GM21737 (cell line): ENCODE results near the gene IL1RAP.

Experiments used
- ATAC-seq: cut with Tn5 transposase; IDR thresholded peaks from one replicate; pipeline ENCODE4 v1.9.1; 2021; ENCODE audit warnings: mild to moderate bottlenecking, moderate library complexity; ENCODE audit not compliant: unreplicated experiment

The IL1RAP gene

GRCh38 chr3:190568036-190568435 is 54.2 kb downstream of the IL1RAP start:
- ATAC-seq: no peak

DNA sequence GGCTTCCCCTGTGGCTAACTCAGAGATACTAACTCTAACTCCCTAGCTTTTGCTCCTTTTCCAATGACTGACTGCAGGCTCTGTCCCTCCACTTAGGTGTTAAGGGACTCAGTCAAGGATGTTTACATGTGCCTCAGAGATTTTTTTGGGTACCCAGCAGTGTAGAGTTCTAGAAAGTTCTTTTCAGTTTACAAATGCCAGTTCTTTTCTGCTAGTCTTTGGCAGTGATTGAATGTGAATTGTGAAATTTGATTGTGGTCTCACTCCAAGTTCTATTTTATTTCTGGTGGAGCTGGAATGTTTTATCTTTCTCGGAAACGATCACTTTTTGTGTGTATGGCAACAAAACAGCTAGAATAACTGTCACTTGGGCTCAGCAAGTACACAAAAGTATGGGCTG is 60.6 kb downstream of the IL1RAP start:
- ATAC-seq: no peak

DNA sequence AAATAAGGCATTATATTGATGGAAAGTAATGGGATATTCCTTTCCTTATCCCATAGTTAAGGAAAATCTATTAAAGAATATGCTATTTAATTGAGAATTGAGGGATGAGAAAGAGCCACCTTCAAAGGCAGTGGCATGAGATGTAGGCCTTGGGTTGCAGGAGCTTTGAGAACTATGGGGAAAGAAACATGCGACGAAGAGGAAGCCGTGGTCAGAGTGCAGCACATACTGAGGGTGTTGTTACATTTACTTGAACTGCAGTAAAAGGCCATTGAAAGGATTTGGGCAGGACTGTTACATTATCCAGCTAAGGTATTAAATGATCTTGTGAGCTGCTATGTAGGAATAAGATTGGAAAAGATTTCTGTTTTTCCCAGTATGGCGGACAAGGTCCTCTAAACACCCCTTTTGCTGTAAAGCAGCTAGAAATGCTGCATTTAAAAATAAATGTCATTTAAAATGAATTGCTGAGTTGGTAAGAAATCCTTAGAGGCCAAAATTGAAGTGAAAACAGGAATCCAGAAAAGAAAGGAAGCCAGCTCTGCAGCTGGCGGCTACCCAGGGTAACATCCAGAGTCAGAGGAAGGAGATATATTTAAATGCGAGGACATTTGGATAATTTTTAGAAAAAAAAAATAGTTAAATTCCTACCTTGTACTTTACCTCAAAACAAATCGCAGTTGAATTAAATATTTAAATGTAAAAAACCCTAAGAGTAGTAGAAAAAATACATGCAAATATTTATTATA is 61.7 kb downstream of the IL1RAP start:
- ATAC-seq: no peak

DNA sequence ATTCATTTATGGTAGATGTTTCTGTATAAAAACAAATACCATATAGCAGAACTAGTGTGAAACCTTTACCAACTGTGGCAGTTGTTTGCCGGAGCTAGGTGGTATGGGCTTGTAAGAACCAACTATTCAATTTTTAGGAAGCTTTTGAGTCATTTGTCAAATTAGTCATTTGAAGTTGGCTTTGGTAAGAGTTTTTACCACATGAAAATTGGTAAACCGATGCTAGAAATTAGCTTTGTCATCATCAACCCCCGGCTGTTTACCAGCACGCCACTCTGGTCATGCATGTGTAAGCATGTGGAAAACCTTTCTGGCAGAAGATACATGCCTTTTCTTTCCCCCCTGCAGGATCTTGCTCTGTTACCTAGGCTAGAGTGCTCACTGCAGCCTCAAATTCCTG is 63.3 kb downstream of the IL1RAP start:
- no peak for ATAC-seq

DNA sequence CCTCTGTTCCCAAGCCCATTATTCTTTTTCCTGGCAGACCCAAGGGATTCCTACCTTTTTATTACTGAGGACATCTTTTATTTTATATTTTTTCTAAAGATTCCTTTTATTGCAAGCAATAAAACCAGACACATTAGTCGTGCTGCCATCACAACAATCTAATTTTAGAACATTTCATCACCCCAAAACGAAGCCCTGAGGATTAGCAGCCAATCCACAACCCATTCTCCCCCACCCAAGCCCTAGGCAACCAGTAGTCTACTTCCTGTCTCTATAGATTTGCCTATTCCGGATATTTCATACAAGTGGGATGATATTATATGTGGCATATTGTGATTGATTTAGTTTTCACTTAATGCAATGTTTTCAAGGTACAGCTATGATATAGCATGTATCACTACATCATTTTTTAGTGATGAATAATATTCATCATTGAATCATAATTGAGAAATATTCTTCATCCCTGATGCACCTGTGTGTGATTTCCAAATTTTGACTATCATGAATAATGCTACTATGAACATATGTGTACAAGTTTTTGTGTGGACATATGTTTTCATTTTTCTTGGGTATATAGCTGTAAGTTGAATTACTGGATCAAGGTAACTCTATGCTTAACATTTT is 65.7 kb downstream of the IL1RAP start:
- ATAC-seq: no peak

DNA sequence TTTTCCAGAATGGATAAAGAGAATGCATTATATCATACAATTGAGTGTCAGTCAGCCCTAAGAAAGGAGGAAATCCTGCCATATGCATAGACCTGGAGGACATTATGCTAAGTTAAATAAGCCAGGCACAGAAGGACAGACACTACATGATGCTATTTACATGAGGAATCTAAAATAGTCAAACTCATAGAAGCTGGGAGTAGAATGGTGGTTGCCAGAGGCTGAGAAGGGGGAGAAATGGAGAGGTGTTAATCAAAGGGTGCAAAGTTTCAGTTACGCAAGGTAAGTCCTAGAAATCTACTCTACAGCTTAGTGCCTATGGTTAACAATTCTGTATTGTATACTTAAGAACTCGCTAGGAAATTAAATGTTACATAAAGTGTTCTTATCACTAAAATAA is 66.5 kb downstream of the IL1RAP start:
- no peak for ATAC-seq

DNA sequence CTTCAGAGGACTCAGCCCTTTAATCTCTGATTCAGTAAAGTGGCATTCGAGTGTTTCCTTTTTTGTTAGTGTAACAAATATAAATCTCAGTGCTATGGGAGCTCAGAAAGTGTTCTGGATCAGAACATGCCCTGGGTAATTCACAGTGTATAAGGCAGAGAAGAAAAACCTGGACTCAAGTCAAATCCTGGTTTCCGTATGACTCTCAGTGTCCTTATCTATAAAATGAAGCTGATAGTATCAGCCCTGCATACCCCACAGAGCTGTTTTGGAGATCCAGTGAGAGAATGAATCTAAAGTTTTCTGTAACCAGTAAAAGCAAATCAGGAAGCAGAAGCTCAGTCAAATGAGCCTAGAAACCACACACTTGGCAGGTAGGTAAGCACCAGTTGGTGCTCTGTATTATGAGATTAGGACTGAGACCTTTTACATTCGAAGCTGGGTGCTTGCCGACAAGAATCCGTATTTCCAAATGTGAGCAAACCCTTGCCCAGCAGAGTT is 67.2 kb downstream of the IL1RAP start:
- ATAC-seq: no peak

GRCh38 chr3:190582667-190583066 is 68.8 kb downstream of the IL1RAP start:
- no peak for ATAC-seq

DNA sequence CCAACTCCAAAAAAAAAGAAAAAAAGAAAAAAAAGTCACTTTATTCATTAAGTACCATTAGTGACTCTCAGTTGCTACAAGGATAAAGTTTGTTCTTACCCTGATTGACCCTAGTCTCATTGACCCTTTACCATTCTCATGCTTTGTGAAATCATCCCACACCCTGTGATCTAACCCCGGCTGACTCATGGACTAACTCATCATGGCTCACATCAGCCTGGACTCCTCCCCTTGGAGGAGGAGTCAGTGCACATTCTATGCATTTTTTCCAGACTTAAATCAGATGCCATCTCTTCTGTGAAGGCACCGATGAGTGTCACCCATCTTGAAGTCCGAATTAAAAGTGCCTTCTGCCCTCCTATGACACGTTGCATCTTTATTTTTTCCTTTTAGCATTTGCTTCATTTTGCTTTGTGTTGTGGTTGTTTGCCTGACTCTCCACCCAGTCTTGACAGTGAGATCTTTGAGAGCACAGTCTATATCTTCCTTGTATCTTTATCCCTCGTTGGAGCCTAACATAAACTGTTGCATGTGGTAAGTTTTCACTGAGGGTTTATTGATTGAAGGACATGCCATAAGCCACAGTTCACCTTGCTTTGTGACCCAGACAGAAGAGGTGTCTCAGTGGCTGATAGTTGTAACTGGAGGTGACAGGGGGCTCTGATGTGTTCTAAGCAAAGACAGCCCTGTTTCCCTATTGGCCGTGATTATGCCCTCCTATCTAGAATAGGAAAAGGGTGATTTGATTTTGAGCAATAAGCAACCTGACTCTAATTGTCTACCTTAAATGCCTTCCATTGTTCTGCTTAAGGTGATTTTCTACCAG is 72.1 kb downstream of the IL1RAP start:
- no peak for ATAC-seq

DNA sequence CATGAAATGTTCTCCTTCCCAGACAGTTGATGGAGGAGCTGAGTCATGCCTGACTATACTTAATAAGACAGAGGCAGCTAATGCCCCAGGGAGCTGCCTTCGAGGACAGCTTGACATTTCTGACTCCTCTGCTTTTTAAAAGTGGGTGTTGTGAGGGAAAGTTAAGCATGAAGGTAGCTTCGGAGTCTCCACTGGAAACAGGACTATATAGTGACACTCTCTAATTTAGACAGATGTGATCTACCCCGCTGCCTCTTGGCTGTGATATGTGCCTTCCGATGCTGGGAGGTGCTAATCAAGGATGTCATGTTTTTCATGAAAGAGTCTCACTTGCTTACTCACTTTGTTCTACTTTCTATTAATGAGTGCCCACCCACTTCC is 72.7 kb downstream of the IL1RAP start:
- ATAC-seq: peak; percentile 95

DNA sequence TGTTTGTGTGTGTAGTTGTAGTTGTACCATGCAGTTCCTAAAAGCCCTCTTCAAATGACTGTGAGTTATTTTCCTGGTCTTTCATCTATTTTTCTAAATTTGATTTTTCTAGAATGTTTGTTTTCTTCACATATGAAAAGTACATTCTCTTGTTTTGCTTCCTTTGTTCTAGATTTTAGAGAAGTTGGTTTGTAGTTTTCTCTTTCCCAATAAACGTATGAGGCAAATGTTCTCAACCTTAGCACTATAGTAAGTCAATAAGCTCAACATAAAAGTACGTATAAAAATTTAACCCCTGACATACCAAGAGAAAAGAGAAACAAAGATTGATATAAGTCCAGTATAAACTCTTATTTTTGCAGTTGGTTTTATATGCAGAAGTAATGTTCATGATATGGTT is 74.7 kb downstream of the IL1RAP start:
- no peak for ATAC-seq

- no peak for ATAC-seq
These were observed 75.4 kb downstream of the IL1RAP start for GRCh38 chr3:190589326-190589725.

GRCh38 chr3:190591080-190591479 is 77.2 kb downstream of the IL1RAP start:
- ATAC-seq: no peak

- ATAC-seq: no peak
These were observed 79.2 kb downstream of the IL1RAP start for GRCh38 chr3:190593075-190593474.

DNA sequence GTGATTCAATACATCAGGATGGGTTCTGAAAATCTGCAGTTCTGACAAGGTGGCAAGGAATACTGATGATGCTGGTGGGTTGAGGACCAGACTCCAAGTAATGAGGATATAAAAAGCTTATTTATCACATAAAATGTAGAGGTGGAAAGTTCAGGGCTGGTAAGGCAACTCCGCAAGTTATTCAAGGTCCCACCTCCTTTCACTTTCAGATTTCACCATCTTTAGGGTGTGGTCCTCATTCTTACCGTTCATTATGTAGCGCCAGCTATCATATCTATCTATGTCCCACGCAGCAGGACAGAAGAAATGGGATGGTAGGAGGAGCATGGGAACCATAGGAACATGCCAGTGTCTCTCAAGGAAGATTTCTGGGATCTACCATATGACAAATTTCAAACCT is 80.3 kb downstream of the IL1RAP start:
- ATAC-seq: no peak

DNA sequence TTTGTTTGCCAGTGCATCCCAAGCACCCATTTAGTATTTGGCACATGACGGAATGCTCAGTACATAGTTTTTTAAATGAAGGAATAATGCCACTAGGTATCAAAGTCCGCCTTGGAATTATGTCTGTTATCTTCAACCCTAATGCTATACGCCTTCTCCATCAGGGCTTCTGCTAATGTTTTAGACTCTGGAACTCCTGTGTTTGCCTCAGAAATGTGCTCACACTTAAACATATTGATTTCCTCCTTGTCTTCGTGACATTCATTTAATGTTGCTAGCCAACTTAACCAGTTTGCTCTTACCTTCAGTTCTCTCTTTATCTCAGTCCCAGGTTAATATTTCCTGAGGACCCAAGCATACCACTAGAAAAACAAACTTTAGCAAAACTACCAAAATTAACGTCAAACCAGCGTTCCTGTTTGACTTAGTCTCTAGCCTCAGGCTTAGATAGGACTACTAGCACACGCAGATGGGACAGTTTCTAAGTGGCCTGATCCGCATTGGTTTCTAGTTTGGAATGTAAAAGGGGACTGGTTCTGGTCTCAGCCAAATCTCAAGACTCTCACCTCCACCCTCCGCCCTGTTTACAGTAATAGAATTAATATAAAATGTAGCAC is 81.4 kb downstream of the IL1RAP start:
- ATAC-seq: no peak

DNA sequence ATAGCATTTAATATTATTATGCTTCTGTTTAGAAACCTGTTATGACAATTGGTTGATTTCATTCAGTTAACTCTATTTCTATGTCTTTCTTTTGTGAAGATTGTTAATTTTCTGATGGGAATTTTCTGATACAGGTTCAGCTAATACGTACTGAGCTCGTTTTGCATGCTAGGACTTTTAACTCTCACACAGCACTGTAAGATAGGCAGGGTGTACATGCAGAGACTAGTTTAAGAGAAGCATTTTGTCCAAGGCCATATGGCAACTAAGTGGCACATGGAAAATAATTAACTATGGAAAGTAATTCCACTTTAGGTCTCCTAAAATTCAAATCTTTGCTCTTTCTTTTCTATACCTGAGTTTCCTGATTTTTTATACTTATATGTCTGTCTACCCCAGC is 81.9 kb downstream of the IL1RAP start:
- no peak for ATAC-seq

- ATAC-seq: no peak
These were observed 82.7 kb downstream of the IL1RAP start for GRCh38 chr3:190596349-190597285.

- no peak for ATAC-seq
These were observed 83.4 kb downstream of the IL1RAP start for GRCh38 chr3:190597291-190597690.

- no peak for ATAC-seq
These were observed 87.7 kb downstream of the IL1RAP start for GRCh38 chr3:190601622-190602021.
